SKM-1 (cell line): ENCODE data around the gene BABAM2.

ENCODE experiments used
- DNase-seq: peaks from one replicate; lab custom pipeline; 2025; ENCODE audit not compliant: unreplicated experiment; lab: John Stamatoyannopoulos, UW

Gene BABAM2

GRCh38 chr2:28271231-28271918, 380.8 kb downstream of the BABAM2 start:
- no peak for DNase-seq

- DNase-seq, result no peak
These were observed 381.4 kb downstream of the BABAM2 start for GRCh38 chr2:28271919-28272250.

GRCh38 chr2:28273751-28274150, 383.2 kb downstream of the BABAM2 start:
- no peak for DNase-seq

GRCh38 chr2:28274911-28275685, 384.6 kb downstream of the BABAM2 start:
- DNase-seq, result no peak

- DNase-seq, result no peak
These were observed 385.6 kb downstream of the BABAM2 start for GRCh38 chr2:28276076-28276618.

- no peak for DNase-seq
These were observed 386.3 kb downstream of the BABAM2 start for GRCh38 chr2:28276807-28277206.

- no peak for DNase-seq
These were observed 386.9 kb downstream of the BABAM2 start for GRCh38 chr2:28277466-28277865.

- no peak for DNase-seq
These were observed 388.8 kb downstream of the BABAM2 start for GRCh38 chr2:28279371-28279770.

GRCh38 chr2:28280619-28281018, 390.1 kb downstream of the BABAM2 start:
- no peak for DNase-seq

- no peak for DNase-seq
These were observed 391.2 kb downstream of the BABAM2 start for GRCh38 chr2:28281739-28282138.

GRCh38 chr2:28282248-28282647, 391.7 kb downstream of the BABAM2 start:
- DNase-seq, result no peak

- DNase-seq, result no peak
These were observed 392.5 kb downstream of the BABAM2 start for GRCh38 chr2:28282861-28283646.

GRCh38 chr2:28283861-28284260, 393.3 kb downstream of the BABAM2 start:
- DNase-seq, result no peak

GRCh38 chr2:28286678-28287077, 396.1 kb downstream of the BABAM2 start:
- no peak for DNase-seq

GRCh38 chr2:28287256-28287915, 396.9 kb downstream of the BABAM2 start:
- no peak for DNase-seq

- no peak for DNase-seq
These were observed 398.1 kb downstream of the BABAM2 start for GRCh38 chr2:28288620-28289019.

- no peak for DNase-seq
These were observed 401.4 kb downstream of the BABAM2 start for GRCh38 chr2:28291811-28292440.

- no peak for DNase-seq
These were observed 402.0 kb downstream of the BABAM2 start for GRCh38 chr2:28292491-28292890.

GRCh38 chr2:28293416-28293815, 402.9 kb downstream of the BABAM2 start:
- DNase-seq, result no peak

GRCh38 chr2:28294451-28294850, 403.9 kb downstream of the BABAM2 start:
- no peak for DNase-seq

- DNase-seq, result no peak
These were observed 405.7 kb downstream of the BABAM2 start for GRCh38 chr2:28296243-28296642.
